Measurements from ENCODE around the gene ZNF512. TPM values are rescaled to one million over a fixed set of nuclear protein-coding genes. Genes with fewer than 3 reads are reported as not detected.

ZNF512 gene
- total RNA-seq, 6 donors from 2014 or later, result 19.5 to 74.4 (median 26.4) TPM

- ATAC-seq (ENCODE audit: low FRiP score in 2 of 2) (no peak), DNase-seq (no peak)
- H3K4me3 ChIP-seq, result no peak overlapping the region
- no peak overlapping the region for H3K27ac ChIP-seq
- no peaks in the 10 kb centered on the region for H3K27me3 ChIP-seq
- no peaks in the 10 kb centered on the region for H3K9me3 ChIP-seq
- TF ChIP-seq POLR2AphosphoS5 (IDR thresholded peaks at IDR 0.05) (no peak), POLR2A (IDR thresholded peaks at IDR 0.05) (no peak), EP300 (IDR thresholded peaks at IDR 0.05) (no peak), CTCF (IDR thresholded peaks at IDR 0.05) (no peak)
- WGBS, 2 donors, result 89 to 90% methylated on average over 1 of the region's 1 CpG
- H3K4me1 ChIP-seq, result no peaks in the 10 kb centered on the region
- H3K36me3 ChIP-seq, result peaks cover 36 to 100% (median 85%) of the 10 kb centered on the region in 4 donors
These were observed 69.9 kb downstream of the ZNF512 start for GRCh38 chr2:27652790-27653189.

DNA sequence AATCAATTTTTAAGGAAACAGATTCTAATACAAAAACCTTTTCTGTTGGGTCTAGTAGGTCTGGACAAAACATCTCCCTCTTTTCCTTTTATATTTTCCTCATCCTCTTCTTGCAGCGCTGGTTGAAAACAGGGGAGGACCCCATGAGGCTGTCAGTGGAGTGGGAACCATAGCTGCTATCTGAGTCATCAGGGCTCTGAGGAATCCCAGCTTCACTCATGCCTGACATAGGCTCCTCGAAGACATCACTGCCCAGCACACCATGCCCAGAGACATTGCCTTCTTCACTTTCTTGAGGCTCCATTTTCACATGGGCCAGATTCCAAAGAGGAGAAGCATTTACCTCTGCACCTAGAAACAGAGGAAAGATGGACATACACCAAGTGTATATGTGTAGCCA lies 70.6 kb downstream of the ZNF512 start:
- TF ChIP-seq CTCF (IDR thresholded peaks at IDR 0.05) (no peak), EP300 (IDR thresholded peaks at IDR 0.05) (no peak), POLR2AphosphoS5 (IDR thresholded peaks at IDR 0.05) (no peak), POLR2A (IDR thresholded peaks at IDR 0.05) (no peak)
- peaks cover 36 to 100% (median 80%) of the 10 kb centered on the region in 4 donors for H3K36me3 ChIP-seq
- ATAC-seq (ENCODE audit: low FRiP score in 2 of 2) (no peak), DNase-seq (no peak)
- no peaks in the 10 kb centered on the region for H3K9me3 ChIP-seq
- H3K4me1 ChIP-seq, result no peaks in the 10 kb centered on the region
- no peak overlapping the region for H3K27ac ChIP-seq
- WGBS, 2 donors, result 89 to 100% methylated on average over 2 of the region's 2 CpGs
- H3K27me3 ChIP-seq, result no peaks in the 10 kb centered on the region
- H3K4me3 ChIP-seq, result no peak overlapping the region

DNA sequence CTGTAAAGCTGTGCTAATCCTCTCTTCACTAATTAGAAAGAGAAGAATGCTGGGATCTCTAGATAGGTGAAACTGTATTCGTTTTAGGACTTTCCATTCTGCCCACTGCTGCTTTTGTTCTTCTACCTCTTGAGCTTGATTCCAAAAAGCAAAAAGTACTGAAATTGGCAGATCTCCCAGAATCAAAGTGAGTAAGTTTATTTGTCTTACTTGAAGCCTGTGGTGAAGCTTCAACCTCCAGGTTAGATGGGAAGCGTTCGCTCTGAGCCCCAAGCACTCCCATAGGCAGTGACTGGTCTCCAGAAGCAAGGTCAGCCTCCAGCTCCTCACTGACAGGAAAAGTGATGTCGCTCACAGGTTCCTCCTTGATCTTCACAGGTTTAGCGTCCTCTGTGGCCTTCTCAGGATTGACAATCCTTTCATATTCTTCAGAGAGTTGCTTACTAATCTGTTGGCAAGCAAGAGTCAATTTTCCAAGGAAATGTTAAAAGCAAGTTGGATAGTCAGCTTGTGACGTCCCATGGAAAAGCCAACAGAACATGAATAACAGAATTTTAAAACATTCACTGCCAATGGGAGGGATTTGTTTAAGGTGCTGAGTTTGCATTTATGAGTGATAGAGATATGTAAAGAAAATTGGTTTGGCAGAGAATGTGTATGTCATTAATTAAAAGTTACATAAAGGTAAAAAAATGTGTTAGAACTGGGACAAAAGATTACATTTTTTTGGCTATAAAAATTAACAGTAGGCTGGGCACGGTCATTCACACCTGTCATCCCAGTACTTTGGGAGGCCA lies 72.5 kb downstream of the ZNF512 start:
- 85 to 89% methylated on average over 7 of the region's 7 CpGs for WGBS, 2 donors
- TF ChIP-seq POLR2AphosphoS5 (IDR thresholded peaks at IDR 0.05) (no peak), EP300 (IDR thresholded peaks at IDR 0.05) (no peak), POLR2A (IDR thresholded peaks at IDR 0.05) (no peak), CTCF (IDR thresholded peaks at IDR 0.05) (no peak)
- H3K27ac ChIP-seq, result no peak overlapping the region
- ATAC-seq (ENCODE audit: low FRiP score in 2 of 2) (no peak), DNase-seq (no peak)
- no peaks in the 10 kb centered on the region for H3K9me3 ChIP-seq
- peaks cover 0 to 7% (median 0%) of the 10 kb centered on the region in 4 donors for H3K4me1 ChIP-seq
- peaks cover 35 to 97% (median 74%) of the 10 kb centered on the region in 4 donors for H3K36me3 ChIP-seq
- H3K4me3 ChIP-seq, result no peak overlapping the region
- no peaks in the 10 kb centered on the region for H3K27me3 ChIP-seq

- H3K36me3 ChIP-seq, result peaks cover 17 to 51% (median 38%) of the 10 kb centered on the region in 4 donors
- peaks cover 23 to 41% (median 27%) of the 10 kb centered on the region in 4 donors for H3K4me1 ChIP-seq
- H3K27me3 ChIP-seq, result no peaks in the 10 kb centered on the region
- H3K9me3 ChIP-seq, result no peaks in the 10 kb centered on the region
- TF ChIP-seq POLR2A (IDR thresholded peaks at IDR 0.05) (no peak), POLR2AphosphoS5 (IDR thresholded peaks at IDR 0.05) (no peak), EP300 (IDR thresholded peaks at IDR 0.05) (no peak), CTCF (IDR thresholded peaks at IDR 0.05) (no peak)
- H3K4me3 ChIP-seq, result no peak overlapping the region
- H3K27ac ChIP-seq, result no peak overlapping the region
- WGBS, 2 donors, result 89 to 91% methylated on average over 1 of the region's 1 CpG
- no peak for DNase-seq
- no peak for ATAC-seq (ENCODE audit: low FRiP score in 2 of 2)
These were observed 78.5 kb downstream of the ZNF512 start for GRCh38 chr2:27661371-27661770.

Measured in upper lobe of left lung (tissue), 6 donors.